Spleen (tissue), 7 donors: Measurements from ENCODE around the gene FLVCR2.

ENCODE experiments used
- CTCF ChIP-seq, 11 experiments: fragments of 200-600 bp in 7 of 11; fragments of 450-650 bp in 4 of 11; sonication (generic) in 4 of 11; IDR thresholded peaks in 8 of 11; conservative IDR thresholded peaks in 3 of 11; 1 replicate in 7 of 11; 2 replicates in 4 of 11; pipeline versions ENCODE4 v1.4.0 to v1.8.0; 2016 to 2021; ENCODE audit warnings: antibody characterized with exemption in 11 of 11, inconsistent platforms in 4 of 11, mild to moderate bottlenecking in 1 of 11
- POLR2AphosphoS5 ChIP-seq, 3 donors: sonication (generic); formaldehyde crosslinking; IDR thresholded peaks; one replicate each; pipeline ENCODE4 v1.5.1; 2017; ENCODE audit warnings: antibody characterized with exemption in 3 of 3
- donor health status: DM: no; HTN: no; CAD: no; lungs with moderate emphysema.
- donor health status: DM: no; HTN: no; CAD: no.
- donor health status: DM: no; HTN: no; CAD: no.

DNA sequence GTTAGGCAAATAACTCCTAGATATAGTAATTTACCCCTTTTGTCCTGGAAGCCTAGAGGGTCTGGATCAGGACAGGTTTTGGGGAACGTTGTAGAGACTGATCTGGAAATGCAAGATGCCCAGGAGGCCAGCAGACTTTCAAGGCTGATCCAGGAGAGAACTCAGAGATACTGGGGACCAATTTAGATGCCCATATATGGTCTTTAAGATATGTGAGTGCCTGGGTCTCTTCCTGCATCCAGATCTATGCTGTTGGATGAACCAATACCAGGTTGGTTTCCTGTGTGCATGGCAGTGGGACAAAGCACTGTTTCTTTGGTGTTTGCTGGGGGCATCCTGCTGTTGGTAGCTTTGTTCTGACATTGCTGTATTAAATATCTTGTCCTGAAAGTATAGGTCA is 76.8 kb downstream of the FLVCR2 start:
- TF ChIP-seq POLR2AphosphoS5 (IDR thresholded peaks at IDR 0.05) (no peak), CTCF (IDR thresholded peaks at IDR 0.05 in 8 of 11, conservative IDR thresholded peaks at IDR 0.05 in 3 of 11) (no peak)
